T-helper 1 cell treated with Interleukin-12 subunit alpha and Interleukin-12 subunit beta and Interleukin-4 antibody, amounts not matched to agents 30 μg/mL and 1 μg/mL, for 36 hours (primary cell): ENCODE results near the gene BRD8.

ENCODE experiments used
- H3K27ac Mint-ChIP-seq: one replicate; pipeline ENCODE4 v1.8.0; 2021; ENCODE audit warnings: mild to moderate bottlenecking, mixed read lengths
- H3K27me3 Mint-ChIP-seq: one replicate; pipeline ENCODE4 v1.8.0; 2021; ENCODE audit warnings: low read depth, mixed read lengths
- H3K36me3 Mint-ChIP-seq: one replicate; pipeline ENCODE4 v1.8.0; 2021; ENCODE audit warnings: low read depth, mixed read lengths
- H3K4me1 Mint-ChIP-seq: one replicate; pipeline ENCODE4 v1.8.0; 2021; ENCODE audit warnings: low read depth, mixed read lengths
- H3K4me3 Mint-ChIP-seq: one replicate; pipeline ENCODE4 v1.8.0; 2021; ENCODE audit warnings: mild to moderate bottlenecking, moderate library complexity, mixed read lengths
- H3K9me3 Mint-ChIP-seq: one replicate; pipeline ENCODE4 v1.8.0; 2021; ENCODE audit warnings: mixed read lengths

BRD8 gene

DNA sequence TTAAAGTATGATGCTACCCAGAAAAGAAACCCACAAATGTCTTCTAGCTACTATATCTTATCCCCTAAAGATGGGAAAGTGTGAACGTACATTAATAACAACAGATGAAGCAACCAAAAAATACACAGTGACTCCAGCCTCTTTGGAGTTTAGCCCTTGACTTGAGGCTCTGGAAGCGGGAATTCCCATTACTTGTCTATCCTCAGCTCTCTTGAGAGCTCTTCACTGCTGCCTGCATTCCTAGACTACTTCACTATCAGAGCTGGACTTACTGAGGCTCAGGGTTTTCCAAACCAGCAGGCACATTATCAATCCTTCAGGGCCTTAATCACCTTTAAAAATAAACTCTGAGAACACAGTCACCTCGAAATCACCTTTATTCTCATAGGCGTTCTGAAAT lies 38.2 kb downstream of the BRD8 start:
- Mint-ChIP-seq H3K27ac (no peak overlapping the region), H3K4me1 (no peaks in the 10 kb centered on the region), H3K36me3 (no peaks in the 10 kb centered on the region), H3K27me3 (peaks cover 22% of the 10 kb centered on the region), H3K9me3 (no peaks in the 10 kb centered on the region), H3K4me3 (no peak overlapping the region)

GRCh38 chr5:138139781-138140090 lies 38.7 kb downstream of the BRD8 start:
- H3K27me3 Mint-ChIP-seq = peaks cover 22% of the 10 kb centered on the region
- no peak overlapping the region for H3K27ac Mint-ChIP-seq
- H3K36me3 Mint-ChIP-seq = no peaks in the 10 kb centered on the region
- H3K4me3 Mint-ChIP-seq = no peak overlapping the region
- H3K9me3 Mint-ChIP-seq = no peaks in the 10 kb centered on the region
- no peaks in the 10 kb centered on the region for H3K4me1 Mint-ChIP-seq

DNA sequence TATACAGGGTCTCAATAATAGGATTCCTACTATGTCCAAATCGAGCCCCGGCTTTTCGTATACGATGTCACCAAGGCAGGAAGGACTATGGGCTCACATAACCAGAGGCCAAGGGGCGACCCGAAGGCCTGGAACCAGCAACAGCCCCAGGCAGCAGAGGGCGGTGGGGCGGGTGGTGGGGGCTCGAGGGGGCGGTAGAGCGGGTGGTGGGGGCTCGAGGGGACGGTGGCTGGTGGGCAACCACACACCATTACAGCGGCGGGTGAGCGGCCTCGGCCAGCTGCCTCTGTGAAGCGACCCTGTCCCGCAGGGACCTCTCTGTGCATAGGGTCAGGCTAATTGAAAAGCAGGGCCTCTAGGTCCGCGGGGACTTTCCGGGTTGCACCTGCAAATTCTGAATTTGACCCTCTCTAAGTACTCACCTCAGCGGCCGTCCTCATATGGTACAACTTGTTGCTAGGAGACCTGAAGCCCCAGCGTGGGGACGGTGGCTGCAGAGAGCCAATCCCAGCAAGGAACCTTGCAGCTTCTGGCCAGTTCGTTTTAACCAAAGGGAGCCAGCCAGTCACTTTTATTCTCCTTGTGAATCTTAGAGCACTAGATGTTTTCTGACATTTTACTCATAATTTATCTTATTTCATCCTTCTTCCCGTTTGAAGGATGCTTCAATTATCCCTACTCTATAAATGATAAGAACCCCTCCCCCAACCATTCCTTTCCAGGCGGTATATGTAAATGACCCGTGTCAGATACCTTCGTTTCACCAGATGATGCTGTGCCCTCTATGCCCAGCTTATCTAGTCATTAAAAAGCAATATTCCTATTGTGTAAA lies 39.3 kb downstream of the BRD8 start, which contains the start of gene NME5:
Gene NME5 (minus strand): TSS at position 480 of the 832 bp plus-strand sequence. CDS start 648 bp downstream, outside the sequence.
- Mint-ChIP-seq H3K27me3 (peaks cover 22% of the 10 kb centered on the region), H3K27ac (no peak within 1 kb of the TSS), H3K36me3 (no peaks in the 10 kb centered on the region), H3K4me1 (no peaks in the 10 kb centered on the region), H3K4me3 (no peak within 1 kb of the TSS), H3K9me3 (no peaks in the 10 kb centered on the region)

- peaks cover 9% of the 10 kb centered on the region for H3K27me3 Mint-ChIP-seq
- H3K4me1 Mint-ChIP-seq = peaks cover 5% of the 10 kb centered on the region
- H3K36me3 Mint-ChIP-seq = no peaks in the 10 kb centered on the region
- H3K27ac Mint-ChIP-seq = no peak overlapping the region
- no peaks in the 10 kb centered on the region for H3K9me3 Mint-ChIP-seq
- no peak overlapping the region for H3K4me3 Mint-ChIP-seq
Measured at GRCh38 chr5:138132543-138132942, 45.9 kb downstream of the BRD8 start.

GRCh38 chr5:138129347-138129746 lies 49.1 kb downstream of the BRD8 start:
- no peak overlapping the region for H3K4me3 Mint-ChIP-seq
- H3K36me3 Mint-ChIP-seq = no peaks in the 10 kb centered on the region
- H3K9me3 Mint-ChIP-seq = no peaks in the 10 kb centered on the region

DNA sequence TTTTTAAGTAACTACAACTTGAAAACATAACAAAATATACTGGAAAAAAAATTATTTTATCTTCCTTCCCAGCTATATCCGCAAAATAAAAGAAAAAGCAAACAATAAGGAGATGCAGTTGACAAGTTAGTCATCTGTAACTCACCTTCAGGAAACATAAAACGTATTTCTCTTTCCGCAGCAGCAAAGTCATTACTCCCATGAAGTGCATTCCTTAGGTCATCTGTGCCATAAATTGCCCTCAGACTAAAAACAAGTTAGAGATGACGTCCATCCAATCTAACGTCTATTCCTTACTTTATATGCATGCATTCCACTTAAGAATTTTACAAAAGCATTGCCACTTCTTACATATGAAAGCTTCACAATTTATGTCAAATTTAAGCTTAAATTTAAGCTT lies 50.1 kb downstream of the BRD8 start:
- Mint-ChIP-seq H3K9me3 (no peaks in the 10 kb centered on the region), H3K27ac (no peak overlapping the region), H3K4me1 (peaks cover 2% of the 10 kb centered on the region), H3K4me3 (no peak overlapping the region), H3K36me3 (no peaks in the 10 kb centered on the region), H3K27me3 (peaks cover 16% of the 10 kb centered on the region)

More at GRCh38 chr5:138129347-138129746, 49.1 kb downstream of the BRD8 start:
- Mint-ChIP-seq H3K27me3 (peaks cover 10% of the 10 kb centered on the region), H3K27ac (no peak overlapping the region), H3K4me1 (peaks cover 5% of the 10 kb centered on the region)

GRCh38 chr5:138115254-138115653 lies 63.2 kb downstream of the BRD8 start:
- H3K4me1 Mint-ChIP-seq = no peaks in the 10 kb centered on the region
- no peaks in the 10 kb centered on the region for H3K36me3 Mint-ChIP-seq
- H3K9me3 Mint-ChIP-seq = no peaks in the 10 kb centered on the region
- no peak overlapping the region for H3K4me3 Mint-ChIP-seq
- H3K27ac Mint-ChIP-seq = no peak overlapping the region
- peaks cover 9% of the 10 kb centered on the region for H3K27me3 Mint-ChIP-seq

GRCh38 chr5:138111937-138112336 lies 66.5 kb downstream of the BRD8 start:
- no peak overlapping the region for H3K4me3 Mint-ChIP-seq
- no peaks in the 10 kb centered on the region for H3K36me3 Mint-ChIP-seq
- peaks cover 22% of the 10 kb centered on the region for H3K27me3 Mint-ChIP-seq
- no peak overlapping the region for H3K27ac Mint-ChIP-seq
- H3K9me3 Mint-ChIP-seq = no peaks in the 10 kb centered on the region
- no peaks in the 10 kb centered on the region for H3K4me1 Mint-ChIP-seq

DNA sequence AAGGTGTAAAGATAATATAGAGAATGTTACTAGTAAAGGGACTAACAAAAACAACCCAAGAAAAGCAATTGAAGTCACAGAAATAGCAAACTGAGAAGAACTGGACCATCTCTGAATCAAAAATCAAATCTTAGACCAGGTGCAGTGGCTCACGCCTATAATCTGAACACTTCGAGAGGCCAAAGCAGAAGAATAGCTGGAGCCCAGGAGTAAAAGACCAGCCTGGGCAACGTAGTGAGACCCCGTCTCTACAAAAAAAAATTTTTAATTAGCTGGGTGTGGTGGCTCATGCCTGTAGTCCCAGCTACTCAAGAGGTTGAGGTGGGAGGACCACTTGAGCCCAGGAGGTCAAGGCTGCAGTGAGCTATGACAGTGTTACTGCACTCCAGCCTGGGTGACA lies 67.2 kb downstream of the BRD8 start:
- Mint-ChIP-seq H3K9me3 (no peaks in the 10 kb centered on the region), H3K4me3 (no peak overlapping the region), H3K36me3 (no peaks in the 10 kb centered on the region), H3K4me1 (no peaks in the 10 kb centered on the region), H3K27me3 (peaks cover 22% of the 10 kb centered on the region), H3K27ac (no peak overlapping the region)

DNA sequence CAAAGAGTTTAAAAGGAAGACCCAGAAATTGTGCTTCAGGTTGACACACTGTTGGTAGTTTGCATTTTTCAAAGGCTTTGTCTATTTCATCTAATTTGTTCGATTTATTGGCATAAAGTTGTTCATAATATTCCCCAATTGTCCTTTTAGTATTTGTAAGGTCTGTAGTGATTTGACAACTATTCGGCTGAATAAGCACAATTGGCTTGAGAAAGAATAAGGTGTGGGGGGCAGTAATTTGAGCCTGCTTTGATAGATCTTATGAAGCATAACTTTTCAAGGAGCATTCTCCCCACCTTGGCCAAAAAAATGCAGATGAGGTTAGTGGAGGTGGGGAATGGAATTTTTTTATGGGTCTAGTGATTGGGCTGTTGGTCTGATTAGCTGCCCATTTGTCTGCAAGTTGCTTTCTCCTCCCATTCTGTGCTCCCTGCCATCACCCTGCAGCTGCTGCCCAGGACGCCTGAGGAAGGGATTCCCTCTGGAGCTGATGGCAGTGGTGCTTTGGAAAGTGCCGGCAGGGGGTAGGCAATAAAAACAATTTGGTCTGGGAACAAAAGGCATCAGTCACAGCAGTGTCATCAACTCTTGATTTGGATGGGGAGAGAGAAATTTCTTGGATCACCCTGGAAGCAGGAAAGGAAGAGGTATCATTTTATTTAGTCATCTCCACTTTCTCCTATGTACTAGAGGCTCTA lies 68.0 kb downstream of the BRD8 start:
- H3K27ac Mint-ChIP-seq = no peak overlapping the region
- H3K27me3 Mint-ChIP-seq = peaks cover 22% of the 10 kb centered on the region
- no peaks in the 10 kb centered on the region for H3K36me3 Mint-ChIP-seq
- no peaks in the 10 kb centered on the region for H3K4me1 Mint-ChIP-seq
- no peak overlapping the region for H3K4me3 Mint-ChIP-seq
- no peaks in the 10 kb centered on the region for H3K9me3 Mint-ChIP-seq

DNA sequence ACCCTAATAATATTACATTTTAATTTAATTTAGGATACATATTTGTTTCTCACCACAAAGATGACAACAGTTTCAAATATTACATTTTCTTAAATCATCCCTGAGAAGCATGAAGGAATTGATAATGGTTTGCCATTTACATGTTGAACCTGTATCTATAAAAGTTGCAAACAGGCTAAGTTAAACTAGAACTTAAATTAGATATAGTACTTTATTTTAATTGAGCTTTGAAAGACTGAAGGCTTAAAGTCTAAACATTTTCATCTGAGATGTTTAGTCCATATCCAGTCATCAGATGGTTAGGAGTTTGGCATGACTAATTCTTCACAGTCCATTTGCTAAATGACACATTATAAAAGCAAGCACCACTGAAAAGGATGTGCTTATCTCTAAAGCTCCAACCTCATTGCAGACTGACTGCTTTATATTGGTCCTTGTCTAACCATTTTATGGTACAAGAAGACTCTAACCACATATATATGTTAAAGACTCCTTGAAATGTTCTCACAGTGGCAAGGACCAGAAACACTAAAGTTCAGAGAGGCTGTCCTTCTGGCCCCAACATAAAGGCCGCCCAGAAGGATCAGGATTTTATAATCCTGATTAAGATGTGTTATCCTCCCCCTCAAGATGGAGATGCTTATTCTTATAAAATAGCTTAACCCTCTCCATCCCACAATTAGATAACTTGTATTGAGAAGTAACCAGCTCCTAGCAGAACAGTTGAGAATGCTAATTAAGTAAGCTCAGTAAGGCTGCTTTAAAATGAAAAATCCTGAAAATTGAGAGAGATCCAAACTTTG lies 68.8 kb downstream of the BRD8 start:
- Mint-ChIP-seq H3K27ac (no peak overlapping the region), H3K27me3 (peaks cover 22% of the 10 kb centered on the region), H3K4me1 (no peaks in the 10 kb centered on the region)

GRCh38 chr5:138107213-138107612 lies 71.2 kb downstream of the BRD8 start:
- Mint-ChIP-seq H3K27ac (no peak overlapping the region), H3K36me3 (no peaks in the 10 kb centered on the region), H3K4me1 (peaks cover 3% of the 10 kb centered on the region), H3K4me3 (no peak overlapping the region), H3K9me3 (no peaks in the 10 kb centered on the region), H3K27me3 (peaks cover 22% of the 10 kb centered on the region)

More for the DNA sequence above, 68.8 kb downstream of the BRD8 start:
- H3K36me3 Mint-ChIP-seq = no peaks in the 10 kb centered on the region
- H3K4me3 Mint-ChIP-seq = no peak overlapping the region
- H3K9me3 Mint-ChIP-seq = no peaks in the 10 kb centered on the region

DNA sequence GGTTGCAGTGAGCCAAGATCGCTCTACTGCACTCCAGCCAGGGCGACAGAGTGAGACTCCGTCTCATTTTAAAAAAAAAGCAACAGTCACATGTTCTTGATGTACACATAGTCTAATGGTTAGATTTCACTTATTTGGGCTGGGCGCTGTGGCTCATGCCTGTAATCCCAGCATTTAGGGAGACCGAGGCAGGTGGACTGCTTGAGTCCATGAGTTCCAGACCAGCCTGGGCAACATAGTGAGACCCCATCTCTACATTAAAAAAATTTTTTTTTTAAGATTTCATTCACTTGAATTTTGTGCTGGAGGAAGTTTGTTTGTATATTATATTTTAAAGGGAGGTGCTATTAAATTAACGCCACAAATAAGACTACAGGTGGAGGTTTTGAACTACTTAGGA lies 72.7 kb downstream of the BRD8 start:
- H3K27ac Mint-ChIP-seq = no peak overlapping the region
- H3K4me1 Mint-ChIP-seq = peaks cover 3% of the 10 kb centered on the region
- no peaks in the 10 kb centered on the region for H3K36me3 Mint-ChIP-seq
- no peaks in the 10 kb centered on the region for H3K9me3 Mint-ChIP-seq
- no peak overlapping the region for H3K4me3 Mint-ChIP-seq
- H3K27me3 Mint-ChIP-seq = peaks cover 22% of the 10 kb centered on the region

DNA sequence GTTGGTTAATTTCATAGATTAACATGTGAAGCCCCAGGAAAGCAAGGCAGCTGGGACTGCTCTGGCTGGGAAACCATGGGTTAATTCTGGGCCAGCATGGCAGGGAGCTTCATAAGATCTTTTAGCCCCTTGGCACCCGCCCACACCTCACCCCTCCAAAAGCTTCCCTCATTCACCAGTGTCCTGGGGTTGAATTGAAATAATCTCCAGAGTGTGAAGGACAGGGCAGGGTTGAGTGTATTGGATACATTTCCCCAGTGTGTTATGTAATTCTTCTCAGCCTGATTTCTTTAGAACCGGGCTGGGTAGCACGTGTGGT lies 75.2 kb downstream of the BRD8 start:
- Mint-ChIP-seq H3K27ac (no peak overlapping the region), H3K9me3 (no peaks in the 10 kb centered on the region), H3K27me3 (peaks cover 11% of the 10 kb centered on the region), H3K4me1 (peaks cover 3% of the 10 kb centered on the region), H3K4me3 (no peak overlapping the region), H3K36me3 (no peaks in the 10 kb centered on the region)
